HEK293 (cell line): ENCODE data around the gene HES5.

Experiments
- CTCF ChIA-PET: fragments of 350-600 bp; formaldehyde crosslinking; extraction: SDS; loops from one replicate; lab custom pipeline; 2021; ENCODE audit warnings: antibody characterized with exemption; lab: Yijun Ruan, JAX
- POLR2A ChIA-PET: fragments of 300-600 bp; formaldehyde crosslinking; extraction: SDS; loops from one replicate; lab custom pipeline; 2020; ENCODE audit warnings: antibody characterized with exemption, inconsistent platforms; lab: Yijun Ruan, JAX
- H3K27ac ChIP-seq: fragments of 200-500 bp; sonication (Bioruptor generic); 2 replicates; pipeline ENCODE4 v1.5.1; 2014; ENCODE audit warnings: low read depth, low read length, control low read depth, inconsistent platforms; ENCODE audit errors: extremely low read depth
- H3K36me3 ChIP-seq, 2 experiments: fragments of 200-500 bp in 1 of 2; sonication (Bioruptor generic) in 1 of 2; 1 replicate in 1 of 2; 2 replicates in 1 of 2; pipeline ENCODE4 v1.5.1; 2014 to 2017; ENCODE audit warnings: inconsistent platforms in 2 of 2, low read length in 2 of 2; ENCODE audit not compliant: control insufficient read depth in 2 of 2, insufficient read depth in 1 of 2
- H3K4me1 ChIP-seq: fragments of 200-500 bp; sonication (Bioruptor generic); 2 replicates; pipeline ENCODE4 v1.5.1; 2014; ENCODE audit warnings: mild to moderate bottlenecking, low read length, inconsistent platforms; ENCODE audit not compliant: control insufficient read depth, insufficient read depth
- H3K4me3 ChIP-seq: 2 replicates; pipeline ENCODE4 v1.5.1; 2011; ENCODE audit warnings: low read depth, mild to moderate bottlenecking, control low read depth, low read length, moderate library complexity
- H3K9me3 ChIP-seq: fragments of 200-500 bp; sonication (Bioruptor generic); 2 replicates; pipeline ENCODE4 v1.5.1; 2014; ENCODE audit warnings: low read depth, low read length, inconsistent platforms; ENCODE audit not compliant: control insufficient read depth, insufficient read depth
- BCL11B ChIP-seq: fragments of 450-650 bp; formaldehyde crosslinking; IDR thresholded peaks from 2 replicates; pipeline ENCODE4 v1.5.1; 2016; ENCODE audit warnings: low read depth, missing biosample characterization, missing genetic modification characterization
- ELK4 ChIP-seq: IDR thresholded peaks from 2 replicates; pipeline ENCODE4 v1.6.1; 2011; ENCODE audit warnings: mild to moderate bottlenecking, low read depth, low read length, borderline replicate concordance
- HIC1 ChIP-seq: fragments of 450-650 bp; formaldehyde crosslinking; IDR thresholded peaks from 2 replicates; pipeline ENCODE4 v1.5.1; 2016; ENCODE audit warnings: missing biosample characterization, missing genetic modification characterization
- IKZF3 ChIP-seq: fragments of 450-650 bp; IDR thresholded peaks from 2 replicates; pipeline ENCODE4 v1.5.0; 2018; ENCODE audit warnings: missing biosample characterization, mild to moderate bottlenecking, missing genetic modification characterization, moderate library complexity
- KLF10 ChIP-seq: fragments of 450-650 bp; IDR thresholded peaks from 2 replicates; pipeline ENCODE4 v1.5.1; 2018; ENCODE audit warnings: missing biosample characterization, mild to moderate bottlenecking, missing genetic modification characterization
- KLF7 ChIP-seq: fragments of 450-650 bp; formaldehyde crosslinking; IDR thresholded peaks from 2 replicates; pipeline ENCODE4 v1.5.1; 2016; ENCODE audit warnings: missing biosample characterization, missing genetic modification characterization, borderline replicate concordance
- REST ChIP-seq: fragments of 450-650 bp; formaldehyde crosslinking; IDR thresholded peaks from 2 replicates; pipeline ENCODE4 v1.5.1; 2016; ENCODE audit warnings: missing biosample characterization, missing genetic modification characterization
- SALL2 ChIP-seq: fragments of 450-650 bp; formaldehyde crosslinking; IDR thresholded peaks from 2 replicates; pipeline ENCODE4 v1.5.0; 2017; ENCODE audit warnings: missing biosample characterization, mild to moderate bottlenecking, missing genetic modification characterization, borderline replicate concordance
- ZEB2 ChIP-seq: fragments of 450-650 bp; formaldehyde crosslinking; IDR thresholded peaks from 2 replicates; pipeline ENCODE4 v1.5.1; 2016; ENCODE audit warnings: missing biosample characterization, missing genetic modification characterization
- ZIC2 ChIP-seq: fragments of 450-650 bp; formaldehyde crosslinking; IDR thresholded peaks from 2 replicates; pipeline ENCODE4 v1.5.1; 2016; ENCODE audit warnings: missing biosample characterization, missing genetic modification characterization
- ZNF148 ChIP-seq: fragments of 450-650 bp; formaldehyde crosslinking; IDR thresholded peaks from 2 replicates; pipeline ENCODE4 v1.5.0; 2017; ENCODE audit warnings: missing biosample characterization, missing genetic modification characterization, borderline replicate concordance
- ZNF157 ChIP-seq: fragments of 450-650 bp; formaldehyde crosslinking; IDR thresholded peaks from 2 replicates; pipeline ENCODE4 v1.5.1; 2016; ENCODE audit warnings: missing biosample characterization, missing genetic modification characterization
- ZNF202 ChIP-seq: fragments of 450-650 bp; formaldehyde crosslinking; IDR thresholded peaks from 2 replicates; pipeline ENCODE4 v1.5.1; 2016; ENCODE audit warnings: missing biosample characterization, missing genetic modification characterization, borderline replicate concordance
- ZNF266 ChIP-seq: fragments of 450-650 bp; formaldehyde crosslinking; IDR thresholded peaks from 2 replicates; pipeline ENCODE4 v1.5.1; 2016; ENCODE audit warnings: missing biosample characterization, missing genetic modification characterization, low read depth
- ZNF274 ChIP-seq, 2 experiments: fragments of 200-500 bp in 1 of 2; fragments of 450-650 bp in 1 of 2; sonication (Bioruptor generic) in 1 of 2; formaldehyde crosslinking in 1 of 2; IDR thresholded peaks; 2 replicates each; pipeline versions ENCODE4 v1.5.1 to v1.6.1; 2014 to 2016; ENCODE audit warnings: borderline replicate concordance in 1 of 2, inconsistent platforms in 1 of 2, low read length in 1 of 2, missing biosample characterization in 1 of 2, missing genetic modification characterization in 1 of 2
- ZNF391 ChIP-seq: fragments of 450-650 bp; formaldehyde crosslinking; IDR thresholded peaks from 2 replicates; pipeline ENCODE4 v1.5.1; 2016; ENCODE audit warnings: low read depth, missing biosample characterization, missing genetic modification characterization, borderline replicate concordance
- ZNF501 ChIP-seq: fragments of 450-650 bp; formaldehyde crosslinking; IDR thresholded peaks from 2 replicates; pipeline ENCODE4 v1.5.1; 2016; ENCODE audit warnings: missing biosample characterization, missing genetic modification characterization
- TF ChIP-seq, protein P1 (sequence below): fragments of 450-650 bp; formaldehyde crosslinking; IDR thresholded peaks from 2 replicates; pipeline ENCODE4 v1.5.1; 2016; ENCODE audit warnings: missing biosample characterization, missing genetic modification characterization

Gene HES5

DNA sequence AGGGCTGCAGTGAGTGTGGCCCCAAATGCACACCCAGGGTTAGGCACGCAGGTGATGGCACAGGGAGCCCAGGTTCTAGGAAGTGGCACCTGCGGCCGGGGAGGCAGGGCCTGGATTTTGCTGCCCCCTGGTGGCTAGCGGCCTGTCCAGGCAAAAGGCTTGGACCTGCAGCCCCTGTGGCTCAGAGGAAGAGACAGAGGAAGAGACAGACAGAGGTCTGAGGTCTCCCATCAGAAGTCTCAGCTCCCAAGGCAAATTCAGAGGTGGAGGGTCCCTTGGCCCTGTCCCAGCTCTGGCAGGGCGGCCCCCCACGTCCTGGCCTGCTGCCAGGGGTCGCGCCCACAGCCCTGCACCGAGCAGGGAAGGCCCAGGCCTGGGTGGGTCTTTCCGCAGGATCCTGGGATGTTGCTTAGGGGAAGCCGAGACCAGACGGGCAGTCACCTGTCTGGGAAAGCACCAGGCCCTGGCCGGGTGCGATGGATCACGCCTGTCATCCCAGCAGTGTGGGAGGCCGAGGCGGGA, 18.1 kb upstream of the HES5 start (continued):
- 0 out of 2 replicates have a peak, but pooled peaks have one; percentile 15 for TF ChIP-seq REST (tag by site-specific recombination)
- TF ChIP-seq ZNF148 (tag by site-specific recombination) = no peak
- no peak for TF ChIP-seq ZNF157
- TF ChIP-seq ZNF274 (IDR thresholded peaks at IDR 0.05; ENCODE audit: low read length) = no peak
- no peak for TF ChIP-seq ZNF274 (tag by site-specific recombination; IDR thresholded peaks at IDR 0.05; ENCODE audit: borderline replicate concordance)
- TF ChIP-seq ZNF202 (tag by site-specific recombination) = no peak
- TF ChIP-seq ELK4 = no peak
- no peak for TF ChIP-seq BCL11B
- TF ChIP-seq KLF10 (tag by site-specific recombination) = no peak
- no peak for TF ChIP-seq ZNF501 (tag by site-specific recombination)
- TF ChIP-seq, protein P1, sequence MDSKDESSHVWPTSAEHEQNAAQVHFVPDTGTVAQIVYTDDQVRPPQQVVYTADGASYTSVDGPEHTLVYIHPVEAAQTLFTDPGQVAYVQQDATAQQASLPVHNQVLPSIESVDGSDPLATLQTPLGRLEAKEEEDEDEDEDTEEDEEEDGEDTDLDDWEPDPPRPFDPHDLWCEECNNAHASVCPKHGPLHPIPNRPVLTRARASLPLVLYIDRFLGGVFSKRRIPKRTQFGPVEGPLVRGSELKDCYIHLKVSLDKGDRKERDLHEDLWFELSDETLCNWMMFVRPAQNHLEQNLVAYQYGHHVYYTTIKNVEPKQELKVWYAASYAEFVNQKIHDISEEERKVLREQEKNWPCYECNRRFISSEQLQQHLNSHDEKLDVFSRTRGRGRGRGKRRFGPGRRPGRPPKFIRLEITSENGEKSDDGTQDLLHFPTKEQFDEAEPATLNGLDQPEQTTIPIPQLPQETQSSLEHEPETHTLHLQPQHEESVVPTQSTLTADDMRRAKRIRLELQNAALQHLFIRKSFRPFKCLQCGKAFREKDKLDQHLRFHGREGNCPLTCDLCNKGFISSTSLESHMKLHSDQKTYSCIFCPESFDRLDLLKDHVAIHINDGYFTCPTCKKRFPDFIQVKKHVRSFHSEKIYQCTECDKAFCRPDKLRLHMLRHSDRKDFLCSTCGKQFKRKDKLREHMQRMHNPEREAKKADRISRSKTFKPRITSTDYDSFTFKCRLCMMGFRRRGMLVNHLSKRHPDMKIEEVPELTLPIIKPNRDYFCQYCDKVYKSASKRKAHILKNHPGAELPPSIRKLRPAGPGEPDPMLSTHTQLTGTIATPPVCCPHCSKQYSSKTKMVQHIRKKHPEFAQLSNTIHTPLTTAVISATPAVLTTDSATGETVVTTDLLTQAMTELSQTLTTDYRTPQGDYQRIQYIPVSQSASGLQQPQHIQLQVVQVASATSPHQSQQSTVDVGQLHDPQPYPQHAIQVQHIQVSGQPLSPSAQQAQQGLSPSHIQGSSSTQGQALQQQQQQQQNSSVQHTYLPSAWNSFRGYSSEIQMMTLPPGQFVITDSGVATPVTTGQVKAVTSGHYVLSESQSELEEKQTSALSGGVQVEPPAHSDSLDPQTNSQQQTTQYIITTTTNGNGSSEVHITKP (tag by site-specific recombination) = no peak
- TF ChIP-seq, all 188 proteins: peak for 16

DNA sequence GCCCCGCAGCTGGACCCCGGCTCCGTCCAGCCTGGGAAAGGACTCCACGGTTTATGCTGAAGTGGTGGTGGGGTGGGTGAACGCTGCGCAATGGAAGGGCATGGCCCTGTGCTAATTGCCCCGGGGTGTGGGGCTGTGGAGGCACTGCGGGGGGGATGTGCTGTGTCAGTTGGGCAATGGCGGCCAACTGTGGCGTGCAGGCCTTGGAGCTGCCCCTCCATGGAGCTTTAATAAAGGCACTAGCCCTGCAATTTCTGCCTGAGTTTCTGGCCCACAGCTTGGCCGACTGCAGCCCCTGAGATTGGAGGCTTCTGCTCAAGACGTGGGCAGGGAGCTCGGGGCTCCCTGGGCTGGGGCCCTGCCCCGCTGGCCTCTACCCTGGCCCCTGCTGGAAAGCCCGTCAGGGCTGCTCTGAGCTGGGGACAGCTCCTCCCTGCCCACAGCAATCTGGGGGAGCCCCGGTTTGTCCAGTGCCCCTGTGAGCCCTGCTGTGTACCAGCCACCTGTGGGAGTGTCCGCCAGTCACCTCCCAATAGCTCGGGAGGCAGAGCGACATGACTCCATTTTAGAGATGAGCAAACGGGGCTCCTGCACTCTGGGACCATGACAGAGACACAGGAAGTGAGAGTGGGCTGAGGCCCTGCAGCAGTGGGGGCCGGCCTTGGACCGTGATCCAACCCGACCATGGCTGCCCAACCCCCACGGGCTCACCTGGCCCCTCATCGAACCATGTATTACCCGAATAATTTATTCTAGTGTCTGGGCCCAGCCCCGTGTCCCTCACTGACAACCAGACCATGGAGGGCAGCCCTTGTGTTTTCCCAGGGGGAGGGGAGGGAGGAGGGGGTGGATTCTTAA, 17.4 kb upstream of the HES5 start:
- H3K27ac ChIP-seq = no peak overlapping the region; the same call in 1 of the 2 replicates
- POLR2A ChIA-PET = interaction anchor here (0.5 to 2.9 kb wide), 4 partner anchors 14 to 1646 kb away, joined by 3 to 33 read pairs (median 5); partner anchors contain the start of genes PANK4 and PEX10
- TF ChIP-seq ZNF266 (tag by site-specific recombination) (no peak), ZNF274 (IDR thresholded peaks at IDR 0.05; ENCODE audit: low read length) (no peak), ZNF274 (tag by site-specific recombination; IDR thresholded peaks at IDR 0.05; ENCODE audit: borderline replicate concordance) (no peak), HIC1 (tag by site-specific recombination) (peak; percentile 88; the same call in 1 of the 2 replicates), ZNF391 (0 out of 2 replicates have a peak, but pooled peaks have one; percentile 44), SALL2 (tag by site-specific recombination) (no peak), KLF7 (tag by site-specific recombination) (peak; percentile 12; the same call in 1 of the 2 replicates), IKZF3 (tag by site-specific recombination) (no peak), ZIC2 (tag by site-specific recombination) (peak; percentile 99), ZEB2 (peak; percentile 6; the same call in 1 of the 2 replicates)

More for the DNA sequence above, 17.4 kb upstream of the HES5 start:
- Histone ChIP-seq H3K4me1 (no peaks in the 10 kb centered on the region; the same call in 1 of the 2 replicates), H3K36me3 (no peaks in the 10 kb centered on the region), H3K4me3 (peak overlapping the region; percentile 41), H3K9me3 (no peaks in the 10 kb centered on the region)
- CTCF ChIA-PET = interaction anchor here (0.7 to 3.8 kb wide), 20 partner anchors 12 to 964 kb away, joined by 3 to 31 read pairs (median 4); partner anchors contain the start of genes FAAP20, PANK4 and PEX10
